GM19035 (cell line): ENCODE data around the gene FA2H.

Source experiments
- ATAC-seq: cut with Tn5 transposase; IDR thresholded peaks from one replicate; pipeline ENCODE4 v1.9.1; 2021; ENCODE audit not compliant: unreplicated experiment

The FA2H gene

GRCh38 chr16:74745109-74745615 lies 29.5 kb downstream of the FA2H start:
- ATAC-seq, result no peak

GRCh38 chr16:74744566-74744965 lies 30.1 kb downstream of the FA2H start:
- ATAC-seq, result no peak

GRCh38 chr16:74743668-74744299 lies 30.8 kb downstream of the FA2H start:
- no peak for ATAC-seq

- ATAC-seq, result no peak
These were observed 31.5 kb downstream of the FA2H start for GRCh38 chr16:74743045-74743667.

GRCh38 chr16:74742051-74742481 lies 32.6 kb downstream of the FA2H start:
- ATAC-seq, result no peak

- no peak for ATAC-seq
These were observed 33.8 kb downstream of the FA2H start for GRCh38 chr16:74740795-74741304.

GRCh38 chr16:74739275-74739674 lies 35.3 kb downstream of the FA2H start:
- no peak for ATAC-seq

GRCh38 chr16:74738816-74739215 lies 35.8 kb downstream of the FA2H start:
- no peak for ATAC-seq

GRCh38 chr16:74738113-74738541 lies 36.5 kb downstream of the FA2H start:
- no peak for ATAC-seq

GRCh38 chr16:74737521-74737920 lies 37.1 kb downstream of the FA2H start:
- no peak for ATAC-seq

GRCh38 chr16:74736531-74737157 lies 38.0 kb downstream of the FA2H start:
- no peak for ATAC-seq

- no peak for ATAC-seq
These were observed 39.1 kb downstream of the FA2H start for GRCh38 chr16:74735554-74735953.

GRCh38 chr16:74735162-74735452 lies 39.5 kb downstream of the FA2H start:
- no peak for ATAC-seq

- ATAC-seq, result no peak
These were observed 40.1 kb downstream of the FA2H start for GRCh38 chr16:74734361-74735161.

GRCh38 chr16:74732707-74733350 lies 41.8 kb downstream of the FA2H start:
- no peak for ATAC-seq

GRCh38 chr16:74731853-74732477 lies 42.7 kb downstream of the FA2H start:
- no peak for ATAC-seq

- no peak for ATAC-seq
These were observed 44.6 kb downstream of the FA2H start for GRCh38 chr16:74729783-74730683.

GRCh38 chr16:74727903-74728302 lies 46.7 kb downstream of the FA2H start:
- ATAC-seq, result no peak

- no peak for ATAC-seq
These were observed 47.9 kb downstream of the FA2H start for GRCh38 chr16:74726716-74727115.
